Astrocyte of the spinal cord (primary cell): ENCODE results near the gene SMARCA2.

Experiments used
- DNase-seq: peaks from one replicate; pipeline ENCODE4 v3.0.0; 2011; ENCODE audit warnings: low read depth, low spot score
- H3K4me3 ChIP-seq: 2 replicates; pipeline ENCODE4 v1.5.1; 2011; ENCODE audit warnings: low read depth, mild to moderate bottlenecking, low read length, moderate library complexity
- in situ Hi-C: cut with HindIII; loops from 2 replicates; pipeline ENCODE4 v1.10.0; 2017; ENCODE audit warnings: low sequenced_read_pairs
- TF ChIP-seq, protein P1 (sequence below): IDR thresholded peaks from 2 replicates; pipeline ENCODE4 v1.5.1; 2012; ENCODE audit warnings: low read depth, mild to moderate bottlenecking, low read length, inconsistent platforms

Gene SMARCA2

DNA sequence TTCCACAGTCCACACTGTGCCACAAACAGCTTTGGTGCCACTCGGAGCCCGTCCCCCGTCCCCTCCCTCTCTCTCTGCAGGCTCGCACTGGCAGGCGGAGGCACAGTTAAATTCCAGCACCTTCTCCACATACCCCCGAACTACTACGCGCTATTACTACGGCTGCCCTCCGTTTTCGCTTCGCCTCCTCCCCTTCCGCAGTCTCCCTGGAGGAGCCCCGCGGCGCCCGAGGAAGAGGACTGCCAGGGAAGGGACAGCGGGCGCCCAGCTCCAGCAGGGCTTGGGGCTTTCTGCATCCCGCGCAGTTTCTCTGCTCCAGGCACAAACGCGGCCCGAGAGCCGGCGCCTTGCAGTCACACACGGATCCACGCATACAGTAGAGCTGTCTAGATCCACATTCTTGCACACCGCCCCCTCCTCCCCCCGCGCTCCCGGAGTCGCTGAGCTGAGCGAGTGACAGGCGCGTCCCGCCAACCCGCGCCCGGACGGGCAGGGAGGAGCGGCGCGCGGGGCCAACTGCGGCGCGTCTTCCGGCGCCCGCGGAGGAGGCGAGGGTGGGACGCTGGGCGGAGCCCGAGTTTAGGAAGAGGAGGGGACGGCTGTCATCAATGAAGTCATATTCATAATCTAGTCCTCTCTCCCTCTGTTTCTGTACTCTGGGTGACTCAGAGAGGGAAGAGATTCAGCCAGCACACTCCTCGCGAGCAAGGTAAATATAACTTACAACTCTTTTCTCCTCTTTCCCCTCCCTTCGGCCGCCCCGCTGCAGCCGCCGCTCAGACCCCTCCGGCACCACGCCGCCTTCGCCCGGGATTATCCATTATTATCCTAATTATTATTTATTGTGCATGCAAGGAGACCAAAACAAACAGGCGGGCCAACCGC, at the start of gene SMARCA2:
Gene SMARCA2, plus strand, starts transcription at position 652 of the 885 bp plus-strand sequence. CDS start 13,676 bp downstream, outside the sequence.
- H3K4me3 ChIP-seq: peak within 1 kb of the TSS; percentile 86
- in situ Hi-C loops: no loop called here
- peak; percentile 98 for DNase-seq
- TF ChIP-seq, protein P1, sequence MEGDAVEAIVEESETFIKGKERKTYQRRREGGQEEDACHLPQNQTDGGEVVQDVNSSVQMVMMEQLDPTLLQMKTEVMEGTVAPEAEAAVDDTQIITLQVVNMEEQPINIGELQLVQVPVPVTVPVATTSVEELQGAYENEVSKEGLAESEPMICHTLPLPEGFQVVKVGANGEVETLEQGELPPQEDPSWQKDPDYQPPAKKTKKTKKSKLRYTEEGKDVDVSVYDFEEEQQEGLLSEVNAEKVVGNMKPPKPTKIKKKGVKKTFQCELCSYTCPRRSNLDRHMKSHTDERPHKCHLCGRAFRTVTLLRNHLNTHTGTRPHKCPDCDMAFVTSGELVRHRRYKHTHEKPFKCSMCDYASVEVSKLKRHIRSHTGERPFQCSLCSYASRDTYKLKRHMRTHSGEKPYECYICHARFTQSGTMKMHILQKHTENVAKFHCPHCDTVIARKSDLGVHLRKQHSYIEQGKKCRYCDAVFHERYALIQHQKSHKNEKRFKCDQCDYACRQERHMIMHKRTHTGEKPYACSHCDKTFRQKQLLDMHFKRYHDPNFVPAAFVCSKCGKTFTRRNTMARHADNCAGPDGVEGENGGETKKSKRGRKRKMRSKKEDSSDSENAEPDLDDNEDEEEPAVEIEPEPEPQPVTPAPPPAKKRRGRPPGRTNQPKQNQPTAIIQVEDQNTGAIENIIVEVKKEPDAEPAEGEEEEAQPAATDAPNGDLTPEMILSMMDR: no peak

DNA sequence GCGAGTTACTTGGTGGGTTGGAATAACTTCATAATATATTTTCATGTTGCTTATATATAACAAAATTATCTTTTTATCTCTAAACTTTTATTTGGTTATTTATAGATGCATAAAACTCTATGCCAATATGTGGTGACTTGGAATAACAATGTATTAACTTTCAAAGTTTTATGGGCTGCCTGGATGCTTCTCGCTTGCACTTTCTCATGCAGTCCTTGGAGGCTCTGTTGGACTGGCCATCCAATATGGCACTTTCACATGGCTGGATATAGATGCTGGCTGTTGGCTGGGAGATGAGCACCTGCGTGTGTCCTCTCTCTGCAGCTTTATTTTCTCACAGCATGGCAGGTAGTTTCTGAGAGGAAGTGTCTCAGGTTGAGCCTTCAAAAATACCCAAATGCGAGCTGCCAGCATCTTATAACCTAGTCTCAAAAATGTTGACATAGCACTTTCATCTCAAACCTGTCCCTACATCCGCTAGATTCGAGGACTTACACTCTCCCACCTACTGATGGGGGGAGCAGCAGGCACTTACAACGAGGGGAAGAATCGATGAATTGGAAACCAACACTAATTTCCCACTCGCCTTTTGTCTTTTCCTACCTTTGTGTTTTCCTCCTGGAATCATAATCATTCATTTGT, 48.3 kb upstream of the SMARCA2 start:
- no peak for DNase-seq
- H3K4me3 ChIP-seq: no peak overlapping the region
- in situ Hi-C loops: no loop called here
- TF ChIP-seq, protein P1: no peak

DNA sequence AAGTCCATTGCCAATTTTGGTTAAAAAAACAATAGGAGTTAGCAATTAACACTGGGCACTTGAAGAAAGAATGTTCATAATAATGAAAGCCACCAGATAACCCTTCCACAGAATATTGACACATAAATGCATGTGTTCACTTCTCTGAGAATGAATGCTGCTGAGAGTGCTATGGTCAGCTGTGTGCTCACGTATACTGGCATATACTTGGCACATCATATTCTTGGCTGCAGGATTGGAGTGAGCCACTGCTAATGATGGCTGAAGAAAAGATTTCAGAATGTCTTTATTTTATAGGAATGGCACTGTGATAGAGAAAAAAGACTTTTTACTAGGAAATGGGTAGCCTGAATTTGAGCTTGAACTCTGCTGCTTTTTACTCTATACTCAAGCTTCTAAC, 46.0 kb upstream of the SMARCA2 start:
- DNase-seq: no peak
- H3K4me3 ChIP-seq: no peak overlapping the region
- in situ Hi-C loops: no loop called here
- TF ChIP-seq, protein P1: no peak

DNA sequence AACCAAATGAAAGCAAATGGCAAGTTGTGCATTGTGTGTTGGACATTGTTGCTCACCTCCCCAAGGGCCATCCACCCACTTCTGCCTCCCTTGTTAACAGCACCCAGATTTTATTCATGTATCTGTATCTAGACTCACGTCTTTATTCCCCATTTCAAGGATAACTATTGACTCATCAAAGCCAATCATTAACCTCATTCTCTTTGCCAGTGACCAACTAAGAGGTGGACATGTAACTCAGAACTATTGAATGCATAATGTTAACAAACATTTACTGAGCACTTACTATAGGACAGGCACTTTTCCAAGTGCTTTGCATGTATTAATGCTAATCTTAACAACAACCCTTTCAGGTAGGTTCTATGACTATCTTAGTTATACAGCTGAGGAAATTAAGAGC, 45.2 kb upstream of the SMARCA2 start:
- TF ChIP-seq, protein P1: no peak
- no peak overlapping the region for H3K4me3 ChIP-seq
- in situ Hi-C loops: no loop called here
- no peak for DNase-seq

DNA sequence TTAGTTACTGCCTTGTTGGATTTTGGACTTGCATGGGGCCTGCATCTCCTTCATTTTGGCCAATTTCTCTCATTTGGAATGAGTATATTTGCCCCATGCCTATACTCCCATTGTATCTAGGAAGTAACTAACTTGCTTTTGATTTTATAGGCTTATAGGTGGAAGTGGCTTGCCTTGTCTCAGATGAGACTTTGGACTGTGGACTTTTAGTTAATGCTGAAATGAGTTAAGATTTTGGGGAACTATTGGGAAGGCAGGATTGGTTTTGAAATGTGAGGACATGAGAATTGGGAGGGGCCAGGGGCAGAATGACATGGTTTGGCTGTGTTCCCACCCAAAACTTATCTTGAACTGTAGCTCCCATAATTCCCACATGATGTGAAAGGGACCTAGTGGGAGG, 42.5 kb upstream of the SMARCA2 start:
- no peak for DNase-seq
- TF ChIP-seq, protein P1: no peak
- no peak overlapping the region for H3K4me3 ChIP-seq
- in situ Hi-C loops: no loop called here

DNA sequence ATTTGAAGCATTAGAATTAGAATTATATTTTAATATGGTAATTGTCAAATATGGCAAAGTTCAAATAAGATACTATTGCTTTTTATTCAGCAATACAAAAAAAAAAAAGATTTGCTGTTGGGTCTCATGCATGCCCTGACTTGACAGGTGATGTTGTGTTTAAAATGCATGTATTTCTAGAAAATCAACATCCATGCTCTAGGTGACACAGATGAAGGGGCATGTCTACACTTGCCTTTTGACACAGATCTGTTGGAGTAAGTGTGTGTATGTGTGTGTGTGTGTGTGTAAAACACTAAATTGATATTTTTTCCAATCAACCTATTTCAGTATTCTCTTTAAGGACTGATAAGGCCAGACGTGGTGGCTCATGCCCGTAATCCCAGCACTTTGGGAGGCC, 38.1 kb upstream of the SMARCA2 start:
- in situ Hi-C loops: no loop called here
- H3K4me3 ChIP-seq: no peak overlapping the region
- TF ChIP-seq, protein P1: no peak
- no peak for DNase-seq
